ENCODE data around the gene TIGD3.

GRCh38 chr11:65310736-65311135 is 43.8 kb upstream of the TIGD3 start:
- TF ChIP-seq CTCF (conservative IDR thresholded peaks at IDR 0.05; ENCODE audit: low read depth, low read length) (no peak), EZH2phosphoT487 (IDR thresholded peaks at IDR 0.05; ENCODE audit: borderline replicate concordance, low read length) (no peak)
